GM19043 (cell line): ENCODE data around the gene PIEZO2.

Source experiments
- ATAC-seq: cut with Tn5 transposase; IDR thresholded peaks from one replicate; pipeline ENCODE4 v1.9.1; 2021; ENCODE audit warnings: low read depth; ENCODE audit not compliant: unreplicated experiment

PIEZO2 gene

DNA sequence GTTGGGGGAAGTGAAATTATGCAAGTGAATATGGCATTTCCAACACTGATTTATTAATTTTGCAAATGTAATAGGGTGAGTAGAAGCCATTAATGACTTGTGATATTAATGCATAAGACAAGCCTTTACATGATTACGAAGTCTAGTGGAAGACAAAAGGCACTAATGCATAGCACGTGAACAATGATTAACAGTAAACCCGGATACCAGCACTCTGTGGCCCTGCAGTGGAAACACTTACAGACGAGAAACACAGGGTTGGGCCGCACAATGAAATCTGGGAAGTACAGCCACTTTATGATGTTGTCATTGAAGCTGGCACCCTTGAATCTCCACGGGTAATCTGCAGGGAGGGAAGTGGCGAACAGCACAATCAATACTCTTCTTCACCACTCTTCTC, 390.1 kb downstream of the PIEZO2 start:
- no peak for ATAC-seq

DNA sequence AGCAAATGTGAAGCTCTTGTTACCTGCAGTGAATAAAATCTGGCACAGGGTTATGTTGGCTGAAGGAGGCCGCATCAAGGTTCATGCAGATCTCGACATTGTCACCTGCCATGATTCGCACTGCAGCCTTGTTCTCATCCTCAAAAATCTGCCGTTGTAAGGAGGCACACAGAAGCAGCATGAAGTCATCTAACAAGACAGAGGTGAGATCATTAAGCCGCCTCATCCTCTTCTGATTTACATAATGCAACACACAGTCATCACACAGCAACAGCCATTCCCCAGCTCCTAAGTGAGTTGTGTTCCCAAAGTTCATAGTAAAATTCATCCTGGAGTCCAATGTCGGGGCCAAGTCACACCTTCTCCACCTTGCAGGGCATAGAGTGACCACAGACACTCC, 391.4 kb downstream of the PIEZO2 start:
- ATAC-seq = no peak

DNA sequence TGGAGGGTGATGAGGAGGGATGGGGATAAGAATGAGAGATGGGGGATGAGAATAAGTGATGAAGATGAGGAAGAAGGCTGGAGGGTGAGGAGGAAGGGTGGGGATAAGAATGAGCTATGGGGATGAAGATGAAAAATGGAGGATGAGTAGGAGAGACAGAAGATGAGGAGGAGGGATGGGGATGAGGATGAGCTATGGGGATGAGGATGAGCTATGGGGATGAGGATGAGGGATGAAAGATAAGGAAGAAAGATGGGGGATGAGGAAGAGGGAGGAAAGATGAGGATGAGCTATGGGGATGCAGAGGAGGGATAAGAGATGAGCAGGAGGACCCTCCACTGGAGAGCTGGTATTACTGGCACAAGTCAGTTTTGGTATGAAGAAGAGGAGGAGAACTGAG, 392.0 kb downstream of the PIEZO2 start:
- no peak for ATAC-seq

DNA sequence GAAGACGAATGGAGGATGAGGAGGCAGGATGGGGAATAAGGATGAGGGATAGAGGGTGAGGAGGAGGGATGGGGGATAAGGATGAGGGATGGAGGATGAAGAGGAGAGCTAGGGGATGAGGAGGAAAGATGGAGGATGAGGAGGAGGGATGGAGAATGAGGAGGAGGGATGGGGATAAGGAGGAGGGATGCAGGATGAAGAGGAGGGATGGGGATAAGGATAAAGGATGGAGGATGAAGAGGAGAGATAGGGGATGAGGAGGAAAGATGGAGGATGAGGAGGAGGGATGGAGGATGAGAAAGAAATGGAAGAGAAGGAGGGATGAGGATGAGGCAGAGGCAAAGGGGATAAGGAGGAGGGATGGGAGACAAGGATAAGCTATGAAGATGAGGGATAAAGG, 393.5 kb downstream of the PIEZO2 start:
- ATAC-seq = no peak

DNA sequence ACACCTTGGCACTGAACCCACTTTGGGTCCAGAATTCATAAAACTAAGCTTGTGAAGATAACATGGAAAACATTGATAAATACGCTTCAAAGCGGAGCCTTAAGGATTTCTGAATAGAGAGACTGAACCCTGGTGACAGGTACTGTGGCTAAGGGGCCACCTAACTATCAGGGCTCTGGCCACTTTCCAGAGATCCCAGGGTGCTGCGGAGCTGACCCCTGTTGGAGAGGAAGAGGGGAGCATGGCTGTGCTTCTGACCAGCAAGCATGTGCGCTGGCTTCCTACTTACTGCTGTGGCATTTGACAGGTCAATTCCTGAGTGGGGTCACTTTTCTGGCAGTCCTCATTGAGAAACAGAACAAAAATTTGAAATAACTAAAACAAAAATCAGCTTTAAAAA, 395.2 kb downstream of the PIEZO2 start:
- ATAC-seq = no peak

DNA sequence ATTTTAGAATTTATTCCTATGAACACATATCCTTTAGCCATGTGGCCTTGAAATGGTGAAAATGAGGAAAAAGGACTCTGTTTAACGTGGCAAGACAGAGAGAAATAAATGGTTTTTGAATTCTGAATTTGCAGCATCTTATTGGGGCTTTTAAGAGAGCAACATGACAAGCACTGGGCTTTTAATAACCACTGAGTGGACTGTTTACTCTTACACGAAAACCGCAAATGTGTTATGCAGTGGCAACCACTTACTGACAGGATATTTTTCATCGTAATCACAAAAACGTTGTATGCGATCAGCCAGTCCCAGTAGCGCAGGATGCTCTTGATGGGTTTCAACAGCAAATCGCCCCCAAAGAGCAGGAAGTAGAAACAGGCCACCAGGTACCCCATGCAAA, 397.0 kb downstream of the PIEZO2 start:
- ATAC-seq = no peak

DNA sequence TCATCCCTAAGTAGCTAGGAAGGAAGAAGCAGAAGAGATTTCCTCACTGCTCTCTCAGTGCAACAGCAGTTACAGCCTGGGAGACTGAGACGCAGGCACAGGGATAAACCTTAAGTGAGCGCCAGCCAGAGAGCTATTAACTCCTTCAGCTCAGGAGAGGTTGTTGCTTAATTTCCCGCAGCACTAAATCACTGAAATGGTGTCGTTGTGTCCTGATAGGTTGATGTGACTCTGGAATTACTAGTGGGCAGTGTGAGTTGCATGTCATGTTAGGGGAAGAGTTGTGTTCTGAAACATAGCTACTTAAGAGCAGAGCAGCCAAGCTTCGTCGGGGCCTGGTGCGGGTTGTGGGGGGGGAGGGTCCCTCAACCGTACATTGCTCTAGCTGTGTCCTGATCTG, 397.7 kb downstream of the PIEZO2 start:
- no peak for ATAC-seq

DNA sequence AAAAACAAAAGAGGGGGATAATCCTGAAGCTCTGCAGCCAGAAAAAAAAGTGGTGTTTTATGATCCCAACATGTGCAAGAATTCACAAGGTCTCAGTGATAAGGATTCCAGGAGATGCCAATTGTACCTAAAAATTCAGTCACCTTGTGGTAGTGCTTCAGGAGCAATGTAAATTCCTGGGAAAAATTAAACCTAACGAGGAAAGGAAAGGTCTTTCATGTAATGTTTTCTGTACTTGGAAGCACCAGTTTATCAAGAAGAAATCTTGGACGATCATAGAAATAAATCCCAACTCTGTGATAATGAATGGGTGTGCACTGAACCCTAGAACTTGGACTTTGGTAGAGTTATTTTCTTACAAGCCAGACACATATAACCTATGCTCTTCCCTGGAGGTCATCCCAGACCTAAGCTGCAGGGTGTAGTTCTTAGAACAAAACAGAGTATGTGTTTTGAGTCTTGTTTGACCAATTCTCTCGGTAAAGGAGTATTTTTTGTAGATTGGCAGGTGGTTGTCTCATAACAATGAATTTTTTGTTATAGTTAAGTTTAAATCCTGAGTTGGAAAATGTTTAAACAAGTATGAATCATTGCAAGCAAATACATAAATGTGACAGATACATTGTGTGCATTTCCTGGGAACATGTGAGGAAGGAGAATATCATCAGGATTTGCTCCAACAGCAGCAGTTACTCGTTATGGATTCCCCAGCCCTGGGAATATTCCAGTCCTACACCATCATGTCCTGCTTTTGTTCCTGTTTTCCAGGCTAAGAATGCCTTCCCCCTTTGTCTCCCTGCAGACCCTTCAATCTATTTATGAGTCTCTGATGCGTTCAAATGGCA, 399.0 kb downstream of the PIEZO2 start:
- ATAC-seq = no peak

DNA sequence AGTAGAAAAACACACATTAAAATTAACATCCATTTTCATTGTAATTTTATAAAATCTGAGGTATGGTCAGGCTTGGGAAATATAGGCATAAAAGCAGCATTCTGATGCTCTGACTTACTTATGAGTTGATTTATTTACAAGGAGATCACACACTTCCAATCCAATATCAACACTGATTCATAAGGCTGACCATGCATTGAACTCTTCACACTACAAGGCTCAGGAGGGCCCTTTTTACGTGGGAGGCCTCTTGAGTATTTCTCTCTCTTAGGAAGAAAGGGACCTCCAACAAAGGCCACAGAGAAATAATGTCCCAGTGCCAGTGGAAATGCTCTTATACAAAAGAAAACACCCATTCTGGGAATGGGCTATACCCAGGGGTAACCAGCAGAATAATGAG, 400.7 kb downstream of the PIEZO2 start:
- ATAC-seq = no peak

DNA sequence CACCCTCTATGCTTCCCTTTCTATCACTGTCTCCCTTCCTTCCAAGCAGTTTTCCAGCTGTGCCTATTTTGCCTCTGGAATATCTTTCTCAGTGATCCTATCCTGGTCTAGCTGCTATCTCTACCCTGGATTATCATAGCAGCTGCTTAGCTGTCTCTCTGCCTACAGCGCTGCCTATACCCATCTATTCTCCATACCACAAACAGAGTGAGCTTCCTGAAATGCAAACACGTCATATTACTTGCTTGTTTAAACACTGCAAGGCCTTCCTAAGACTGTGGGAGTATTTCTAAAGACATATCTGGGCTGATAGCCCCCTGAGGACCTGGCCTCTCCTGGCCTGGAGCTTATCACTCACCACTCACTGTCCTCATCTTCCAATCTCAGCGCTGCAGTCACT, 403.4 kb downstream of the PIEZO2 start:
- ATAC-seq = no peak

DNA sequence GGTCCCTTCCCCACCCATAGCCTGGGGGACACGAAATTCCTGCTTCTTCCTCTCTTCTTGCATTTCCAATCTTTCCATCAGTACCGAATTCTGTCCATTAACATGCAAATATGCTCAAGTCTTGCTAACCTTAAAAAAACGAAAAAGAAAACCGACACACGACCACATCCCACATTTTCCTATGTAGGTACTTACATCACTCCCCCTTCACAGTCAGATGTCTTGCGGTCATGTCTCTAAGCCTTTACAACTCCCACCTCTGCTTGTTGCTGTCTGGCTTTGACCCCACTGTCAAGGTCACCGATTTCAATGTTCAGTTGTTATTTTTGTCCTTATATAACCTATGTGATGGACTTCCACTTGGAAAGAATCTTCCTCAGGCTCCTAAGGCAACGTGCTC, 404.1 kb downstream of the PIEZO2 start:
- ATAC-seq = no peak

DNA sequence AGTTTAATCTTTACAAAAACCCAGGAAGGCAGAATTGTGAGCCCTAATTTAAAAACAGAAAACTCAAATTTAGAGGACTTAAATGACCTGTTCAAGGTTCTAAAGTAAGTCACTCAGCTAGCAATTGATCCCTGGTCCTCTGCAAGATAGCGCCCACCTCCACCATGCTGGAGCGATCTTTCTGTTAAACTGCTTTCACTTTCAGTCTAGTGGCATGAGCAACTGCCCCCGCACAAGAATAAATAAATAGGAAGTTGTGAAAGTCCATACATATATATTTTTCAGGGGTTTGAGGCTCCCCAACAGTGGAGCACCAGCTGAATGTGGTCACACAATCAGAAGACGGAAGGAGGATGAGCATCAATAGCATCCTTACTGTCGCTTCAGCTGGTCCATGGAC, 405.6 kb downstream of the PIEZO2 start:
- no peak for ATAC-seq

DNA sequence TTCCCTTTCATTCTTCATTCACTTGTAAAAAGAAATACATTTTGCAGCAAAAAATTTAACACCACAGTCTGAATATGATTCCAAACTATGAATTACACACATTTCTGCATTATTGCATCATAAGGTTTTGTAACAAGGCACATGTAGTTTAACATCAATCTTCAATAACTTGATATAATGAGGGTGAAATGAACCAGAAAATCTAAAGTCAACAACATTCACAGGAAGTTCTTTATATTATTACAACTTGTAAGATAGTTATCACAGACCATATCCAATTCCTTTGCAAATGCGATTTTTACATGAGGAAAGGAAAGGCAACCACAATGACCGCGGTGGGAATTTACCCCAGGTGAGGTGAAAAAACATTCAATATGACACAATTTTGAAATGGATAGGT, 410.2 kb downstream of the PIEZO2 start:
- ATAC-seq = no peak

DNA sequence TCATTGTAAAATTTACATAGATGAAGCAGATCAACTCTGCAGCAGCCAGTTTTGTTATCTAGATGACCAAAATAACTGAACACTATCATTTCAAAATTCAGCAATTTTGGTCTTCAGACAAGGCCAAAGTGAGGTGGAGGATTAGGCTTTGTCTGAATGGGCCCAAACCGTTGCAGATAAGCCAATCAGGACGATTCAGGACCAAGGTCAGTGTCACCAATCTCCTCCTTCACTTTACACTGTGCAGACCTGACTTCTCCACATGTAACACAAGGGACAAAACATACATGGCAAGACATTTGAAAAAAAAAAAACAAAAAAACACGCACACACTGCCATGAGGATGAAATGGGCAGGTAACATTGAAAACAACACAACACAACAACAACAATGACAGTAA, 412.4 kb downstream of the PIEZO2 start:
- ATAC-seq = no peak

DNA sequence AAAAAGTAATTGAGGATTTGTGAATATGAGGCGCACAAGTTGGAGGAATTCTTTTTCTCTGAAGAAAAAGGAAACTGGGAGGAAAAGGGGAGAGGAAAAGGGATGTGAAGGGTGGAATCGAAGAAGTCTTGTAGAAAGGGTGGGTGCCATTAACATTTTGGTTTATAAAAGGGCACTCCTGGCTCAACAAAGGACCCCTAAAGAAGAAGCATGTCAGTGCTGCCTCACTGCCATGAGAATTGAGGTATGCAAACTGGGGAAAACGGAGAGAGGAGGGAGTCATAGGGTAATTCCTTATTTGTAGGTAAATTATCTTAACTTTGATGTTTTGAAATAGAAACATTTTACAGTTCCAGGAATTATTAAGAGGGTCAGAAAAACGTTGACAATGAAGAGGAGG, 416.4 kb downstream of the PIEZO2 start:
- no peak for ATAC-seq

DNA sequence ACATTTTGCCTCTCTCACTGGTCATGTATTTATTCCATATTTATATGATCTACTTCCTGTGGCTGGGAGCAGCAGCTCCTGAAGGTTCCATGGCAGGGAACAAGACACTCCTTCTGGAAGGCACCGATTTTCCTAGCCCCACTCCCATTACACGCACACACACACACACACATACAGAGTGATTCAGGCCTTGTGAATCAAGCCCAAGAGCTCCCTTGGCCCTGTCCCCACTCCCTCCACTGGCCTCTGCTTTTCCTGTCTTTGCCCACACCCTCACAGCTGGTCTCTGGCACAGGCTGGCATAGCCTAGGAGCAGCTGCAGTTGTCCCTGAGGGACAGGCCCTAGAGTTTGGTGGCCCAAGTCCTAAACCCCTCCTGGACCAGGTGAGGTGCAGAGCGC, 421.9 kb downstream of the PIEZO2 start:
- ATAC-seq = no peak

DNA sequence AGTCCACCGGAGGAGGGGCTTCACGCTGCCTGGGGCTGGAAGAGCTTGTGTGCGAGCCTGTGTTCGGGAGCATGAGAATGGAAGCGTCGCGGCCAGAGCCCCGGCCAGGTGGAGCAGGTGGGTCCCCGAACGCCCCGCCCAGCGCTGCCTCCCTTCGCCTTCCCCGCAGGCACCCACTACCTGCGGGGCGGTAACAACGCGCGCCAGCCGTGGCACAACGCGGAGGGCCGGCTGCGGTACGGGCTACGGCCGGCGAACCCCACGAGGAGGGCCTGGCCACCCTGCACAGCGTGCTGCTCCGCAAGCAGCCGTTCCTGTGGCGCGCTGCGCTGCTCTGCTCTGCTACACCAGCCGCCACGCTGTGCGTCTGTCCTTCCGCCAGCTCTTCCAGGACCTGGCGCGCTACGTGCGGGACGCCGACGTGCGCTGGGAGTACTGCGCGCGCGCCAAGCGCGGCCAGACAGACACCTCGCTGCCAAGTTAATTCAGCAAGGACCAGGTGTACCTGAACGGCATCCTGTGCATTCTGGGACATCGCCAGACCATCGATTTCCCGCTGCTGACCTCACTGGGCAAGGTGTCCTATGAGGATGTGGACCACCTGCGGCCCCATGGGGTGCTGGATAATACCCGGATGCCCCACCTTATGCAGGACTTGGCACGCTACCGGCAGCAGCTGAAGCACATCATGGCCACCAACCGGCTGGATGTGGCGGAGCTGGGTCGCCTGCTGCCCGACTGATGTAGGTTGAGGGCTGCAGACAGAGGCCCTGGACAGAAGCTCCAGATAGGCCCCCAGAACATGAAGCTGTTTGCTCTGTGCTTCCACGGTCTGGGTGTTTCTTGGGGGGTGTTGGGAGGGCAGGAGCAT, 422.9 kb downstream of the PIEZO2 start:
- no peak for ATAC-seq

DNA sequence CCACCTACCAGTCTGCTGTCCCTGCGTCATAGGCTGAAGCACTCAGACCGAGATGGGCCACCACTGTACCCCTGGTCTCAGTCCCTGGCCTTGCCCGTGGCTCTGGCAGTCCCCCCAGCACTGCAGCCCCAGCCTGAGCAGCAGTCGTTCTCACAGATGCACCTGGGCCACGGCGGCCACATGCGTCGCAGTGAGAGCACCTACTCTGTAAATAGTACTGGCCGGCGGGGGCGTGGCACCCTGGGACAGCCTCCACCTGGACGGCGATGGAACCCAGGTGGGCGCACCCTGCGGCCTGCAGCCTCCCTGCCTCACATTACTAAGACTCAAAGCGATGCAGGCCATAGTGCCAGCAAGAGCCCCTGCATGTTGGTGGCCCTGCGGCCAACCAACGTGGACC, 424.7 kb downstream of the PIEZO2 start:
- ATAC-seq = no peak

DNA sequence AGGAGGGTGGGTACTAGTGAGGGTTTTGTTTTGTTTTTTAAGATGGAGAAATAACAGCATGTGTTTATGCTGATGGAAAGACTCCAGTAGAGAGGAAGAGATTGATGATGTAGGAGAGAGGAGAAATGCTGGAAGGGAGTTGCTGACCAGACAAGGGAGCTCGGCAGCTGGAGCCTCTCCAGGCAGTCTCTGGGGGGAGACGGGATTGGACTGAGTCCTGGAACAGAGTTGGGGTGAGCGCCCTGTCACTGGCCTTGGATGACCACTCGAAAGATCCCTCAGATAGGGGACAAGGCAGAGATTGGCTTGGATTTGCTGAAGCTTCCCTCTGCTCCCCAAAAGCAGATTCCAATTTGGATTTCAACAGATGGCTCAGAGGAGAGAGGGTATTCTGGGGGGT, 425.9 kb downstream of the PIEZO2 start:
- no peak for ATAC-seq

DNA sequence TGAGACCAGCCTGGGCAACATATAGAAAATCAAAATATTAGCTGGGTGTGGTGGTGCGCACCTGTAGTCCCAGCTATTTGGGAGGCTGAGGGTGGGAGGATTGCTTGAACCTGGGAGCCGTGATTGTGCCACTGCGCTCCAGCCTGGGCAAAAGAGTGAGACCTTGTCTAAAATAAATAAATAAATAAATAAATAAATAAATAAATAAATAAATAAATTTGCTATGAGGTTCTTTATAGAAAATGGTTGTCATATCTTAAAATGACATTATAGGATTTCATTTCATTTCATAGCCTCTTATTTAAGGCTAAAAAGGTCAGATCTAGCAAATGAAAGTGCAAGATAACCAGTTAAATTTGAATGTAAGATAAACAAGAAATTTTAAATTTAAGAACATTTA, 430.6 kb downstream of the PIEZO2 start:
- ATAC-seq = no peak

DNA sequence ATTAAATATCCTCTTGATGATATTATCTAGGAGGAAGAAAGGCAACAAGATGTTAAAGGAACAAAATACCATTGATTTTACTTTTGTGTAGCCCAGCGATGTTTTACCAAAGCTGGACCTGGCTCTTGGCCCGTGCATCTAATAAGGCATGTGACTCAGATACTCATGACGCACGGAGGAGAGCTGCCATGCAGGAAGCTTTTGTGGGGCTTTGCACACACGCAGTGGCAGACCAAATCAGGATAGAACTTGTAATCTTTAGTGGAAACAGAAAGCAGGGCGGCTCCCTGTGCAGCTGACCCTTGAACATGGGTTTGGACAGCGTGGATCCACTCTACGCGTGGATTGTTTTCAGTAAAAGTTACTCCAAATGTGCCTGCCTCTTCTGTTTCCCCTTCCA, 433.6 kb downstream of the PIEZO2 start:
- ATAC-seq = no peak

DNA sequence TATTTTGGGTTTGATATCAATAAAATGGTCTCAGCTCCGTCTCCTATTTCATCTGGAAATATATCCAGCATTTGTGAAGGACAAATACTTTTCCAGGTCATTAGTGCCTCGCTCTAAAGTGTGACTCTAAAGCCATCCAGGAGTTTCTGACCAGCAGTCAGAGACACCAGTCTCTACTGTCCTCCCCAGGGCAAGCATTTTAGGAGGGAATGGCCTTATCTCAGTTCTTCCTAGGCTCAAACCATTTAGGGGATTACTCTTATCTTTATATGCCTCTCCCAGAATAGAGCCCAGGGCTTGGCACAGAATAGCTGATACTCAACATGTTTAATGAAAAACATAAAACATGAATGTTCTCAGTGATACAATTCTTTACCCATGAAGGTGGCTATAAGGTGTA, 436.0 kb downstream of the PIEZO2 start:
- ATAC-seq = no peak
